ENCODE measurements around the gene TKTL2.
"Not testable (repeated sequence)": the region's sequence is repeated elsewhere in the genome, so short reads cannot be mapped to it uniquely, and the experiment has no call there.

Gene TKTL2

GRCh38 chr4:163447481-163447880 lies 26.1 kb downstream of the TKTL2 start:
- DNase-seq (ENCODE audit: low read depth in 4 of 4, low spot score in 1 of 4) = no peak

- not testable (repeated sequence) for DNase-seq (ENCODE audit: low read depth in 4 of 4, low spot score in 1 of 4)
These were observed 26.5 kb downstream of the TKTL2 start for GRCh38 chr4:163447023-163447422.

- no peak for DNase-seq (ENCODE audit: low read depth in 4 of 4, low spot score in 1 of 4)
These were observed 33.5 kb downstream of the TKTL2 start for GRCh38 chr4:163440040-163440439.
